ENCODE data around the gene ORAI2. TPM values are rescaled to one million over a fixed set of nuclear protein-coding genes. Genes with fewer than 3 reads are reported as not detected.
"Not testable (repeated sequence)": the region's sequence is repeated elsewhere in the genome, so short reads cannot be mapped to it uniquely, and the experiment has no call there.

Gene ORAI2
- total RNA-seq, 2 experiments from 2014 or later, result 59.5 to 61.9 TPM

DNA sequence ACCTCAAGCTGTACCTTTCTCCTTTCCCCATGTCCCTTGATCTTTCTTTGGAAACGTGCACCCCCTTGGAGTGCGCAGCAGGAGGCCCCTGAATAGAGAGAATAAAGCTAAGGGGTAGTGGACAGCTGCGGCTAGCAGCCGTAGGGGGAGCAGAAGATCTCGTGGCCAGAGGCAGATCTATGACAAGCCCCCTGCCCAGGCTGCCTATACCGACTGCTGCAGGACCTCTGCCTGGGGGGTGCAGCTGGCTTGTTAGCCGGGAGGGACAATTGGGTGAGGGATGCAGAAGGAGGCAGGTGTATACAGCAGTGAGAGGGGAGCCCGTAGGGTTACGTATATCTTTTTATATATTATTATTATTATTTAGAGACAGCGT lies 45.8 kb downstream of the ORAI2 start:
- H3K4me3 Mint-ChIP-seq; DNase-seq; H3K4me1 Mint-ChIP-seq; H3K9me3 Mint-ChIP-seq; H3K27ac Mint-ChIP-seq; POLR2A ChIA-PET; CTCF ChIA-PET; H3K27me3 Mint-ChIP-seq; H3K36me3 Mint-ChIP-seq (ENCODE audit: low read depth): not testable (repeated sequence)

- H3K36me3 Mint-ChIP-seq (ENCODE audit: low read depth); H3K4me1 Mint-ChIP-seq; H3K27ac Mint-ChIP-seq; POLR2A ChIA-PET; H3K9me3 Mint-ChIP-seq; H3K27me3 Mint-ChIP-seq; H3K4me3 Mint-ChIP-seq; CTCF ChIA-PET: not testable (repeated sequence)
- peak; percentile 52 for DNase-seq
Measured at GRCh38 chr7:102479982-102480637, 46.7 kb downstream of the ORAI2 start.

GRCh38 chr7:102481962-102482361 lies 48.6 kb downstream of the ORAI2 start:
- H3K27me3 Mint-ChIP-seq; H3K27ac Mint-ChIP-seq; H3K36me3 Mint-ChIP-seq (ENCODE audit: low read depth); DNase-seq; H3K4me3 Mint-ChIP-seq; CTCF ChIA-PET; H3K4me1 Mint-ChIP-seq; POLR2A ChIA-PET; H3K9me3 Mint-ChIP-seq: not testable (repeated sequence)

- H3K4me1 Mint-ChIP-seq; H3K9me3 Mint-ChIP-seq; POLR2A ChIA-PET; H3K36me3 Mint-ChIP-seq (ENCODE audit: low read depth); H3K4me3 Mint-ChIP-seq; CTCF ChIA-PET; H3K27ac Mint-ChIP-seq; H3K27me3 Mint-ChIP-seq; DNase-seq: not testable (repeated sequence)
Measured at GRCh38 chr7:102484317-102484716, 50.9 kb downstream of the ORAI2 start.

- CTCF ChIA-PET; H3K4me3 Mint-ChIP-seq; H3K4me1 Mint-ChIP-seq; H3K27ac Mint-ChIP-seq; H3K27me3 Mint-ChIP-seq; H3K9me3 Mint-ChIP-seq; POLR2A ChIA-PET; H3K36me3 Mint-ChIP-seq (ENCODE audit: low read depth): not testable (repeated sequence)
- DNase-seq, result peak; percentile 27
Measured at GRCh38 chr7:102490529-102491075, 57.2 kb downstream of the ORAI2 start.

DNA sequence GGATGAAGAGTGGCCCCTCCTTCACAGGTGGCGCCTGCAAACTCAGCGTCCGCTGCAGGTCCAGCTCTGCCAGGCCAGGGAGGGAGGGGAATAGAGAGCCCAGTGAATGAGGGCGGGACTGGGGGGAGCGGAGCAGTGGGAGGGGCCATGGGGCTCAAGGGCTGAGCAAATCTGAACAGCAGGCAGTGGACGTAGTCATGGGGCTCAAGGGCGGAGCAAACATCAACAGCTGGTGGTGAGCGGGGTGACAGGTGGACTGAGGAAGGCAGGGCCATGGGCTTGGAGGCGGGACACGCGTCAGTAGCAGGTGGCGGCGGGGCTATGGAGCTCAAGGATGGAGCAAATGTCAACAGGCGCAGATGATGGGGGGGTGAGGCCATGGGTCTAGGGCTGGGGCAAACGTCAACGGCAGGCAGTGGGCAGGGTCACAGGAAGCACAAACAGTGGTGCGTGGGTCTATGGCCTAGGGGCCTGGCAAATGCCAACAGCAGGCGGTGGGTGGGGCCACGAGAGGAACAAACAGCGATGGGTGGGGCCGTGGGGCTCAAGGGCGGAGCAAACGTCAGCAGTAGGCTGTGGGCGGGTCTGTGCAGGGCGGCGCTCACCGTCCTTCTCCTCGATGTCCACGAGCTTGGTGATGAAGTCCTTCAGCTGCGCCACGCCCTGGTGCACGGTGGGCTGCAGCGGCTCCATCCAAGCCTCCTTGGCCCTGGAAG lies 60.0 kb downstream of the ORAI2 start:
- H3K4me1 Mint-ChIP-seq; CTCF ChIA-PET; H3K36me3 Mint-ChIP-seq (ENCODE audit: low read depth); H3K9me3 Mint-ChIP-seq; H3K27me3 Mint-ChIP-seq; POLR2A ChIA-PET; H3K4me3 Mint-ChIP-seq; H3K27ac Mint-ChIP-seq: not testable (repeated sequence)
- DNase-seq, result peak; percentile 27

- H3K4me1 Mint-ChIP-seq; POLR2A ChIA-PET; CTCF ChIA-PET; H3K27me3 Mint-ChIP-seq; H3K27ac Mint-ChIP-seq; H3K4me3 Mint-ChIP-seq; H3K9me3 Mint-ChIP-seq; H3K36me3 Mint-ChIP-seq (ENCODE audit: low read depth): not testable (repeated sequence)
- peak; percentile 25 for DNase-seq
Measured at GRCh38 chr7:102494026-102494425, 60.7 kb downstream of the ORAI2 start.

DNA sequence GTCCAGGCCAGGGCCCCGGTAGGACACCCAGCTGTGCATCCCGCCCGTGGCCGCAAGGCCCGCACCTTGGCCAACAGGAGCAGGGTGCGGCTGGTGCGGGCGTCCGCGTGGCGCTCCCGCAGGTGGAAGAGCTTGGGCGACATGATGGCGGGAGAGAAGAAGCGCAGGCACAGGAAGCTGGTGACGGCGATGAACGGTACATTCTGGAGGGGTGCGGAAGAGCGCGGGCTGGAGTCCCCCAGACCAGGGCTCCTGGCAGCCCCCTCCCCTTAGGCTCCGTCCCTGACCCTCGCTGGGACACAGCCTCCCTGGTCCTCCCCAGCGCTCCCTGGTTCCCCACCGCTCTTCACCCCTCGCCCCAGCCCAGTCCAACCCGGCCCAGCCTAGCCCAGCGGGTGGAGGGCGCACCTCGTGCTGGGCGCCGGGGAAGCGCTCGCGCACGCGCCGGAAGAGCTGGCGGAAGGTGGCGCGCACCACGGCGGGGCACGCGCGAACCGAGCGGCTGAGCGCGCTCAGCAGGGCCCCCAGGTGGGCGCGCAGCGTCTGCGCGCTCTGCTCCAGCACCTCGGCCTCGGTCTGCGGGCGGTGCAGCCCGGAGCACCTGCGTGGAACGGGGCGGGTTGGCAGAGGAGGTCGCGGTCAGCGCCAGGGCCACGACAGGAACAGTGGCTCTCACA lies 61.2 kb downstream of the ORAI2 start:
- DNase-seq, CTCF ChIA-PET: not testable (repeated sequence)

DNA sequence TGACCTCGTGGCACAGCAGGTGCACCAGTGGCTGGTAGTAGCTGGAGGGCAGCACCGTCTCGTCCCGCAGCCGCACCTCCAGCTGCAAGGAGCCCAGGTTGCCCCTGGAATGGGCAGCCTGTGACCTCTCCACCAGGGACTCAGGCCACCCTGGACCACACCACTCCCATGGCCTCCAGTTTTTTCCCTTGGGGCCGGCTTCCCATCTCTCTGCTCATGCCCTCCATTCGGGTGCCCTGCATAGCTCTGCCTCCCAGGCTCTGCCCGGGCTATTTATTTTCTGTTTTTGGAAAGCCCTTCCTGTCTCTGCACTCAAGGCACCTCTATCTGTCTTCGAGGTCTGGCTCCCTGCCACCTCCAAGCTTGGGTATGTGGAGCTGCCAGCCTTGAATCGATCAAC lies 63.5 kb downstream of the ORAI2 start:
- CTCF ChIA-PET; POLR2A ChIA-PET; H3K4me1 Mint-ChIP-seq; H3K36me3 Mint-ChIP-seq (ENCODE audit: low read depth); H3K27ac Mint-ChIP-seq; H3K4me3 Mint-ChIP-seq; H3K27me3 Mint-ChIP-seq; DNase-seq; H3K9me3 Mint-ChIP-seq: not testable (repeated sequence)

More for the DNA sequence above, 61.2 kb downstream of the ORAI2 start:
- H3K4me1 Mint-ChIP-seq; POLR2A ChIA-PET; H3K27me3 Mint-ChIP-seq; H3K36me3 Mint-ChIP-seq (ENCODE audit: low read depth); H3K27ac Mint-ChIP-seq; H3K4me3 Mint-ChIP-seq; H3K9me3 Mint-ChIP-seq: not testable (repeated sequence)

GRCh38 chr7:102497308-102497707 lies 63.9 kb downstream of the ORAI2 start:
- DNase-seq; H3K27me3 Mint-ChIP-seq; POLR2A ChIA-PET; H3K4me3 Mint-ChIP-seq; H3K4me1 Mint-ChIP-seq; H3K27ac Mint-ChIP-seq; H3K9me3 Mint-ChIP-seq; CTCF ChIA-PET; H3K36me3 Mint-ChIP-seq (ENCODE audit: low read depth): not testable (repeated sequence)

DNA sequence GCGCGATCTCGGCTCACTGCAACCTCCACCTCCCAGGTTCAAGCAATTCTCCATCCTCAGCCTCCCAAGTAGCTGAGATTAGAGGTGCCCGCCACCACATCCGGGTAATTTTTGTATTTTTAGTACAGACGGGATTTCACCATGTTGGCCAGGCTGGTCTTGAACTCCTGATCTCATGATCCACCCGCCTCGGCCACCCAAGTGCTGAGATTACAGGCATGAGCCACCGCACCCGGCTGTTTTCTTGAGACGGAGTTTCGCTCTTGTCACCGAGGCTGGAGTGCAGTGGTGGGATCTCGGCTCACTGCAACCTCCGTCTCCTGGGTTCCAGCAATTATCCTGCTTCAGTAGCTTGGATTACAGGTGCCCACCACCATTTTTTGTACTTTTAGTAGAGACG lies 64.9 kb downstream of the ORAI2 start:
- H3K4me3 Mint-ChIP-seq; H3K27me3 Mint-ChIP-seq; CTCF ChIA-PET; DNase-seq; H3K4me1 Mint-ChIP-seq; H3K27ac Mint-ChIP-seq; H3K36me3 Mint-ChIP-seq (ENCODE audit: low read depth); POLR2A ChIA-PET; H3K9me3 Mint-ChIP-seq: not testable (repeated sequence)

DNA sequence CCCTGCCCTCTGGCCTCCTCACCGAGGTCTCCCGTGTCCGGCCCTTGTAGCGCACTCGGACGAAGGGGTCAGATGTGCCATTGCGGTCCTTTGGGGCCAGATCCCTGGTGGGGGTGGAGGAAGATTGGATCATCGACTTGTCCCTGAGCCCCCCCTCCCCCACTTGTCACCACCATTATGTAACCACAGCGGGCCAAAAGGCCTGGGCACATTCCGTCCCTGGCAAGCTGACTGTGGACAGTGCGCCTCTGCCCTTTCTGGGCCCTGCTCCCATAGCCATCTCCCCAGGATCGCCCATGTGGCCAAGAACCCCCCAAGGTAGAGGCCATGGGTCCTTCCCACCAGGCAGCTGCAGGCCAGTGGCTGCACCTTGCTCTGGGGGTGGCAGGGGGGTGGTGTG lies 69.8 kb downstream of the ORAI2 start:
- H3K27me3 Mint-ChIP-seq; H3K36me3 Mint-ChIP-seq (ENCODE audit: low read depth); DNase-seq; H3K4me3 Mint-ChIP-seq; H3K4me1 Mint-ChIP-seq; H3K9me3 Mint-ChIP-seq; CTCF ChIA-PET; H3K27ac Mint-ChIP-seq; POLR2A ChIA-PET: not testable (repeated sequence)

- H3K4me3 Mint-ChIP-seq; H3K9me3 Mint-ChIP-seq; H3K36me3 Mint-ChIP-seq (ENCODE audit: low read depth); CTCF ChIA-PET; H3K4me1 Mint-ChIP-seq; H3K27ac Mint-ChIP-seq; H3K27me3 Mint-ChIP-seq; DNase-seq; POLR2A ChIA-PET: not testable (repeated sequence)
Measured at GRCh38 chr7:102505298-102506185, 72.2 kb downstream of the ORAI2 start.

Measured in activated CD4-positive, alpha-beta memory T cell treated with anti-CD3 and anti-CD28 coated beads, Interleukin-2, amount 10 ng/mL, durations not matched to agents 7 days and 5 days (primary cell).